Fibroblast of skin of right biceps (primary cell): ENCODE results near the gene BRSK2.
"Not testable (repeated sequence)": the region's sequence is repeated elsewhere in the genome, so short reads cannot be mapped to it uniquely, and the experiment has no call there.

ENCODE experiments used
- DNase-seq: peaks from one replicate; pipeline ENCODE4 v3.0.0-alpha.2; 2013

BRSK2 gene

GRCh38 chr11:1410366-1411291 is 20.9 kb downstream of the BRSK2 start:
- DNase-seq = no peak

GRCh38 chr11:1411301-1411700 is 21.6 kb downstream of the BRSK2 start:
- DNase-seq = no peak

DNA sequence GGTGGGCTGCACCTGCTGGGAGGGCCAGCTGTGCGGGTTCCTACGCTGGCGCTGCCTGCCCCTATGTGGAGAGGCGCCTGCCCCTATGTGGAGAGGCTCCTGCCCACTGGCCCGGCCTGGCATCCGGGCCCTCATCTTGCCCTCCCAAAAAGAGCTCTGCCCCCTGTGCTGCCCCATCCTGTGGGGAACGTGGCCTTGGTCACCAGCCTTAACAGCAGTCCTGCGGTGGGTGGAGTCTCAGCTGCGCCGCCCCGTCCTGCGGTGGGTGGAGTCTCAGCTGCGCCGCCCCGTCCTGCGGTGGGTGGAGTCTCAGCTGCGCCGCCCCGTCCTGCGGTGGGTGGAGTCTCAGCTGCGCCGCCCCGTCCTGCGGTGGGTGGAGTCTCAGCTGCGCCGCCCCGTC is 22.0 kb downstream of the BRSK2 start:
- DNase-seq = not testable (repeated sequence)

DNA sequence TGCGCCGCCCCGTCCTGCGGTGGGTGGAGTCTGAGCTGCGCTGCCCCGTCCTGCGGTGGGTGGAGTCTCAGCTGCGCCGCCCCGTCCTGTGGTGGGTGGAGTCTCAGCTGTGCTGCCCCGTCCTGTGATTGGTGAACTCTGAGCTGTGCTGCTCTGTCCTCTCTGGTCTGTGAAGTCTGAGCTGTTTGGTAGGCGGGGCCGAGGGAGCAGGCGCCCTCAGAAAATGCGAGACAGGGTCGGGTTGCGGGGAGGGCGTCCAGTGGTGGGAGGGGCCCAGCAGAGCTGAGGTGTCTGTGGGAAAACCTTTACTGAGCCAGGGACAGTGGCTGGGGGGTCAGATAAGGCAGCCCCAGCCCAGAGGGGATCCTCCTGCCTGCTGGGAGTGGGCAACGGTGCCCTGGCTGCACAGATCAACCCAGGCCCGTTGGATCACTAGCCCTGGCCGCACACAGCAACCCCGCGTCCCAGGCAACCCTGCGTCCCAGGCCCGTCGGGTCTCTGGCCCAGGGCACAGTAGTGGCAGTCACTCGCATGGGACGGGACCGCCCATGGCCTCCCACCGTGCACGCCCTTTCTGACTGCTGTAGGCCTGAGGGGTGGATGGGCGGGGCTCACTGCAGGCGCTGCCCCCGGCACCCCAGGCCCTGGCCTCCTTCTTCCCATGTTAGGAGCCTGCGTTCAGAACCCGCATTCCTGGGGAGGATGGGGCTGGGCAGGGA is 22.8 kb downstream of the BRSK2 start:
- no peak for DNase-seq

DNA sequence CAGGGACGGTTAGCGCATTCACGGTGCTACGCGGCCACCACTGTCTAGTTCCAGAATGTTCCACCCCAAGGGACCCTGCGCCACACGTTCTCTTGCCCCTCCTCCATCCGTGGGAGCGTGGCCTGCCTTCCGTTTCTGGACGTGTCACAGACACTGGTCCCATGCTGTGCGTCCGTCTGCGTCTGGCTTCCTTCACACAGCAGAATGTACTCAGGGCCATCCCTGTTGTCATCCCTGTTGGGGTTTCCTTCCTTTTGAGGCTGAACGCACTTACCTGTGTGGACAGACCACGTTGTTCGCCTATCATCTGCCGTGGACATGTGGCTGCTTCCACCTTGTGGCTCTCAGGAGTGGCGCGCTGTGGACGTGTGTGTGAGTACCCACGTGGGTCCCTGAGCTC is 24.9 kb downstream of the BRSK2 start:
- DNase-seq = no peak

DNA sequence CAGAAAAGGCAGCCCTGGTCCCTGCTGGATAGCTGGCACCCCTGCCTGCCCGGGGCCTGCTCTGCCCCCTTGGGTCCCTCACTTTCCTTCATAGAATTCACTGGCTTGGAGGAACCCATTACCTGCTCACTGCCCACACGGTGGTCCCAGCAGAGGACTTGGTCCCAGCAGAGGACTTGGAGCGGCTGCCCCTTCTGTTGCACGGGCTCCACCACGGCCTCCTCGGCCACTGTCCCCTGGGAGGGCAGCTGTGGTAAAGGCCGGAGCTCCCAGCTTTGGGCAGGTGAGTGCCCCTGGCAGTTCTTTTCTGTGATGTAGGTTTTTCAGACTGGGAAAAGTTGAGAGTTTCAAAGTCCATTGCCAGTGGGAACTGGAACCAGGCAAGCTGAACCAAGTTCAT is 25.9 kb downstream of the BRSK2 start:
- no peak for DNase-seq

DNA sequence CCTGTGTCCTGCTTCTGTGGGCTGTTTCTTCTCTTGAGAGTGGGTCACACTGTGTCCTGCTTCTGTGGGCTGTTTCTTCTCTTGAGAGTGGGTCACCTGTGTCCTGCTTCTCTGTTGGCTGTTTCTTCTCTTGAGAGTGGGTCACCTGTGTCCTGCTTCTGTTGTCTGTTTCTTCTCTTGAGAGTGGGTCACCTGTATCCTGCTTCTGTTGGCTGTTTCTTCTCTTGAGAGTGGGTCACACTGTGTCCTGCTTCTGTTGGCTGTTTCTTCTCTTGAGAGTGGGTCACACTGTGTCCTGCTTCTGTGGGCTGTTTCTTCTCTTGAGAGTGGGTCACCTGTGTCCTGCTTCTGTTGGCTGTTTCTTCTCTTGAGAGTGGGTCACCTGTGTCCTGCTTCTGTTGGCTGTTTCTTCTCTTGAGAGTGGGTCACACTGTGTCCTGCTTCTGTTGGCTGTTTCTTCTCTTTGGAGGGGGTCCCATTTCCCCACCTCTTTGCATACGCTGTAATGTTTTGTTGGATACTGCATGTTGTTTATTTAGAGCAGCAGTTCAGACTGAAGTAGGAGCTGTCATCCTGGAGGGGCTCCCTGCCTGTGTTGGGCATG is 28.6 kb downstream of the BRSK2 start:
- DNase-seq = not testable (repeated sequence)

DNA sequence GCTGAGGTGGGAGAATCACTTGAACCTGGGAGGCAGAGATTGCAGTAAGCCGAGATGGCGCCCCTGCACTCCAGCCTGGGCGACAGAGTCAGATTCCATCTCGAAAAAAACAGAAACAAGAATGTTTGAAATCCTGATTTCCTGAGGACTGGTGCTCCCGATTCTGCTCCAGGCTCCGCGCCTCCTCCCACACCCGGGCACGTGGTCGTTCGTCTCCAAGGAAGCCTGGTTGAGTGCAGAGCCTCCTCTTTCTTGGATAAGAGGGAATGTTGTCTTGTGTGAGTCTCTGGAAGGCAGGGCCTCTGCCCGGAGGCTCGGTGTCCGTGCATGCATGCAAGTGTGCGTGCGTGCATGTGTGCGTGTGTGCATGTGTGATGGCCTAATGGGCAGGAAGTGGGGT is 30.1 kb downstream of the BRSK2 start:
- DNase-seq = no peak

DNA sequence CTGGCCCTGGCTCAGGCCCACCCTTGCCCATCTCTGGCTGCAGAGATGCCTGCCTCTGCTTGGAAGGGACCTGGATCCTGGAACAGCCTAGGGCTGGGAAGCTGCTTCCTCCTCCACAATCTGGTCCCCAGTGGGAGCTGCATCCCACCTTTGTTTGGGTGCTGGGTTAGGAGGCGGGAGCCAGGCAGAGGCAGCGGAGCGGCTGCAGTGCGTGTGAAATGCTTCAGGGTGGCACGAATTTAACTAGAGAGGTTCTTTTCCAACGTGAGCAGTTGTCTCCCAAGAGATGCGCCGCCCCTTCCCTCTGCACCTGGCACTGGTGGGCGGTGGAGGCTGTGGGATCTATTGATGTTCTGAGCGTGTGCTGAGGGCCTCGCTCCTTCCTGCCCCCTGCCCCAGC is 31.6 kb downstream of the BRSK2 start:
- DNase-seq = no peak

DNA sequence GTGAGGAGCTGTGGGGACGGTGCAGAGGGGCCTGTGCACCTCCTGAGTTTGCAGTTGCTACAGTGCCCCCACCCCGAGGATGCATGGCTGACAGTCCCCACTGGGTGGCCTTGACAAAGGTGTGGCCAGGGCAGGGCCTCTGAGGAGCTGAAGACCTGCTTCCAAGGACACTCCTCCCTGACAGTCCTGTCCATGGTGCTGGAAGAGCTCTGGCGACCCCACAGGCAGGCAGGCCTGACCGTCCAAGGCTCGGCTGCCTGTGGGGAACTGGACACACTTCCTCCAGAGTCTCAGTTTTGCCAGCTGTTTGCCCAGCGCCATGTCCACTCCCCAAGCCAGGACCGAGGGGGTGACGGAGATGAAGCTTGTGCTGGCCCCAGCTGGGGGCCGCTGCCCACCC is 32.7 kb downstream of the BRSK2 start:
- DNase-seq = no peak

- DNase-seq = no peak
Observed at GRCh38 chr11:1422981-1423380, 33.2 kb downstream of the BRSK2 start.

DNA sequence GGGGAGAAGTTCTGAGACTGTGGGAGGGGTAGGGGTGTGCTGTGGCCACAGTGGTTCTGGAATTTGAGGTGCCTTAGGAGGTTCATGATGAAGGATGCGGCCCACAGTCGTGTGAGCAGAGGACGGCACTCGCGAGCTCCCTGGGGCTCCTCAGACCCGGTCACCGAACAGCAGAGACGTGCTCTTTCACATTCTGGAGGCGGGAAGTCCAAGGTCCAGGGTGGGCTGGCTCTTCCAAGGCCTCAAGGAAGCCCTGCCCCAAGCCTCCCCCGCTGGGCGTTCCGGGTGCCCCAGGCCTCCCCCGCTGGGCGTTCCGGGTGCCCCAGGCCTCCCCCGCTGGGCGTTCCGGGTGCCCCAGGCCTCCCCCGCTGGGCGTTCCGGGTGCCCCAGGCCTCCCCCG is 33.7 kb downstream of the BRSK2 start:
- DNase-seq = not testable (repeated sequence)

GRCh38 chr11:1425006-1425405 is 35.3 kb downstream of the BRSK2 start:
- DNase-seq = no peak

GRCh38 chr11:1425439-1425838 is 35.7 kb downstream of the BRSK2 start:
- no peak for DNase-seq

DNA sequence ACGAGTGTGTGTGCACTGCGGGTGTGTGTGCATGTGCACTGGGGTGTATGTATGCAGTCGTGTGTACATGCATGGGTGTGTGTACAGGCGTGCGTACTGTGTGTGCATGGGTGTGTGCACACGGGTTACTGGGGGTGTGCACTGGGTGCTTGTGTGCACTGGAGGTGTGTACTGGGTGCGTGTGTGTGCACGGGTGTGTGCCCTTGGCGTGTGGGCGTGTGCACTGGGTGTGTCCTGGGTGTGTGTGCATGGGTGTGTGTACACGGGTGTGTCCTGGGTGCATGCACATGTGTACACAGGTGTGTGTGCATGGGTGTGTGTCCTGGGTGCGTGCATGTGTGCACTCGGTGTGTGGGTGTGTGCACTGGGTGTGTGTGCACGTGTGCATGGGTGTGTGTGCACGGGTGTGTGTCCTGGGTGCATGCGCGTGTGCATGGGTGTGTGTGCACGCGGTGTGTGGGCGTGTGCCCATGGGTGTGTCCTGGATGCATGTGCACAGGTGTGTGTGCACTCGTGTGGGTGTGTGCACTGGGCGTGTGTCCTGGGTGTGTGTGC is 39.1 kb downstream of the BRSK2 start:
- no peak for DNase-seq

- DNase-seq = no peak
Observed at GRCh38 chr11:1433568-1433967, 43.8 kb downstream of the BRSK2 start.

- no peak for DNase-seq
Observed at GRCh38 chr11:1433977-1434640, 44.4 kb downstream of the BRSK2 start.

DNA sequence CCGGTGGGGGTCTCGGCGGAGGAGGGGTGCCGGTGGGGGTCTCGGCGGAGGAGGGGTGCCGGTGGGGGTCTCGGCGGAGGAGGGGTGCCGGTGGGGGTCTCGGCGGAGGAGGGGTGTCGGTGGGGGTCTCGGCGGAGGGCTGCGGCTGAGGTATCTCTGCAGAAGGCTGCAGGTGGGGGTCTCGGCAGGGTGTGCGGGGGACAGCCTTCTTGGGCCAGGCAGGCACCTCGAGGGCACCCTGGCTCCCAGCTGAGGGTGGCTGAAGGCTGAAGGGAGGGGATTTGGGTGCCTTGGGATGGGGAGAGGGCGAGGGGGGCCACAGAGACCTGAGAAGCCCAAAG is 45.7 kb downstream of the BRSK2 start:
- DNase-seq = not testable (repeated sequence)

DNA sequence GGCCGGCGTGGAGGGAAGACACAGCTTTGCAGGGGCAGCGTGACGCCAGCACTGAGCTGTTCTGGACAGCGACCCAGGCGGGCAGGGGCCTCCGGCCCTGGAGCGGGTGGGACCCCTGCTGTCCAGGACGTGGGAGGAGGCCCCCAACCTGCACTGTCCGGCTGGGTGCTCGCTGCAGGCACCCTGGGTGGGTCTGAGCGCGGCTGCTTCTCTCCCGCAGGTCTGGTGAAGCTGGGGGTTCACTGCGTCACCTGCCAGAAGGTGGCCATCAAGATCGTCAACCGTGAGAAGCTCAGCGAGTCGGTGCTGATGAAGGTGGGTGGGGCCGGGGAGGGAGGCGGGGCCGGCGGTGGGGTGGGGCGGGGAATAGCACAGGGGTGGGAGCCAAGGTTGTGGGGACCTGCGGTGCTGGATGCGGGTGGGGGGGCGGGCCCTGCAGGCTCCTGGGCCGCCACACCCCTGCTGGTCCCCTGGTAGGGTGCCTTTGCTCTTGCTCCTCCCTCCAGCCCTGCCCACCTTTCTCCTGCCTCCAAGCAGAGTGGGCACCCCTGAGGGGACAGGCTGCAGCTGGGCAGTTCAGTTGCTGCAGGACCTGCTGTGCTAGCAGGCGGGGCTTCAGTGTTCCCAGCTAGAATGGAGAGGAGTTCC is 46.2 kb downstream of the BRSK2 start:
- DNase-seq = no peak

DNA sequence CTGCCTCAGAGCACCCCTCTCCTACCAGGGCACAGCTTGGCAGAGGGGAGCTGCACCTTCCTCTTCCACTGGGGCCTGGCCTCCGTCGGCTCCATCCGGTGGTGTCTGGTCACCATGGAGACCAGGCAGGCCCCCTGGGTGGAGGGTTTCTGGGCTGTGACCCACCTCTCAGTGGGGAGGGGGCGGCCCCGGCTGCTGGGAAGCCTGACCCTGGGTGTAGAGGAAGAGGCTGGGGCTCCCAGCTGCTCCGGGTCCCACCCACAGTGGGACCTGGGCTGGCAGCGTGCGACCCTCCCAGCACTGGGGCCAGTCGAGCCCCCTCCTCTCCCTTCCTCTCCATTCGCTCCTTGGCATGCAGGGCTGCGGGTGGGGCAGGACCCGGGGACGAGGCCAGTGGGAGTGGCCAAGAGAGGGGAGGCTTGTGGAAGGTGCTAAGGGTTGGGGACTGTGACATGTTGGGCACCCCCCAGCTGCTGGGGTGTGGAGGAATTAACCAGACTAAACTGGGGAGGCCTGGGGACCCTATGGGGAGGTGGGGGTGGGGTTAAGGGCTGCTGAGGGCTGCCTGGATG is 46.8 kb downstream of the BRSK2 start:
- DNase-seq = no peak

- DNase-seq = peak; percentile 20
Observed at GRCh38 chr11:1437500-1437899, 47.8 kb downstream of the BRSK2 start.
